HepG2 (cell line): ENCODE measurements around the gene SGF29. TPM values are rescaled to one million over a fixed set of nuclear protein-coding genes. Genes with fewer than 3 reads are reported as not detected.

Experiments
- ATF1 ChIP-seq: IDR thresholded peaks from 2 replicates; pipeline ENCODE4 v1.6.1; 2016; ENCODE audit warnings: mild to moderate bottlenecking, control low read depth
- GFI1 ChIP-seq: sonication (generic); formaldehyde crosslinking; IDR thresholded peaks from 2 replicates; pipeline ENCODE4 v1.5.0; 2020; ENCODE audit warnings: missing genetic modification reagents, mild to moderate bottlenecking, borderline replicate concordance
- HIVEP1 ChIP-seq: sonication (generic); formaldehyde crosslinking; IDR thresholded peaks from 2 replicates; pipeline ENCODE4 v1.4.0; 2020; ENCODE audit warnings: mild to moderate bottlenecking, missing genetic modification reagents
- JARID2 ChIP-seq: sonication (generic); formaldehyde crosslinking; IDR thresholded peaks from 2 replicates; pipeline ENCODE4 v1.8.1; 2023; ENCODE audit warnings: missing genetic modification reagents, inconsistent platforms; ENCODE audit not compliant: insufficient replicate concordance
- MIXL1 ChIP-seq: IDR thresholded peaks from 2 replicates; pipeline ENCODE4 v1.6.1; 2016
- U2AF2 ChIP-seq: fragments of 200-400 bp; formaldehyde crosslinking; IDR thresholded peaks from 2 replicates; pipeline ENCODE4 v1.6.1; 2017; ENCODE audit warnings: low read depth, mild to moderate bottlenecking, low read length
- ZFX ChIP-seq: sonication (generic); formaldehyde crosslinking; IDR thresholded peaks from 2 replicates; pipeline ENCODE4 v1.4.0; 2020; ENCODE audit warnings: mild to moderate bottlenecking, low read depth, missing genetic modification reagents, moderate library complexity
- ZFY ChIP-seq: sonication (generic); formaldehyde crosslinking; IDR thresholded peaks from 2 replicates; pipeline ENCODE4 v1.4.0; 2020; ENCODE audit warnings: missing genetic modification reagents
- ZNF121 ChIP-seq: sonication (generic); formaldehyde crosslinking; IDR thresholded peaks from 2 replicates; pipeline ENCODE4 v1.5.0; 2020; ENCODE audit warnings: mild to moderate bottlenecking, missing genetic modification reagents
- polyA plus RNA-seq, 8 experiments: library from polyadenylated mRNA; depleted of rRNA in 3 of 8; stranded (reverse) in 7 of 8; unstranded in 1 of 8; fragments of >200 nt; fragmentation: Illumina TruSeq in 4 of 8; extraction: Trizol in 4 of 8; gene quantifications; 2 replicates each; pipeline versions ENCODE4 v1.2.1 to v1.2.3, GENCODE V29; 2011 to 2016; ENCODE audit warnings: low read depth in 4 of 8, missing spikeins in 1 of 8, mixed read lengths in 1 of 8; ENCODE audit not compliant: insufficient read depth in 1 of 8
- total RNA-seq, 5 experiments: library from RNA; depleted of rRNA; stranded (reverse); fragments of >200 nt; fragmentation: Illumina TruSeq; extraction: Trizol; gene quantifications; 2 replicates each; pipeline ENCODE4 v1.2.3, GENCODE V29; 2016; ENCODE audit warnings: low read depth in 1 of 5
- TF ChIP-seq, protein P1 (sequence below): sonication (generic); formaldehyde crosslinking; IDR thresholded peaks from 2 replicates; pipeline ENCODE4 v1.4.0; 2020; ENCODE audit warnings: missing genetic modification reagents, borderline replicate concordance
- TF ChIP-seq, protein P2 (sequence below): sonication (generic); formaldehyde crosslinking; IDR thresholded peaks from 2 replicates; pipeline ENCODE4 v1.4.0; 2020; ENCODE audit warnings: missing genetic modification reagents
- TF ChIP-seq, protein P3 (sequence below): sonication (generic); formaldehyde crosslinking; IDR thresholded peaks from 2 replicates; pipeline ENCODE4 v1.4.0; 2020; ENCODE audit warnings: missing genetic modification reagents
- TF ChIP-seq, protein P4 (sequence below): sonication (generic); formaldehyde crosslinking; IDR thresholded peaks from 2 replicates; pipeline ENCODE4 v1.5.1; 2020; ENCODE audit warnings: missing genetic modification reagents, mild to moderate bottlenecking, borderline replicate concordance
- TF ChIP-seq, protein P5 (sequence below): sonication (generic); formaldehyde crosslinking; IDR thresholded peaks from 2 replicates; pipeline ENCODE4 v1.4.0; 2020; ENCODE audit warnings: missing genetic modification reagents
- TF ChIP-seq, protein P6 (sequence below): sonication (generic); formaldehyde crosslinking; IDR thresholded peaks from 2 replicates; pipeline ENCODE4 v1.8.0; 2022; ENCODE audit warnings: mild to moderate bottlenecking, missing genetic modification reagents, moderate library complexity

The SGF29 gene
- total and polyA plus RNA-seq, 2 of the 13 experiments (the other 11 are each of a cell fraction or from before 2014, with no cell fraction given) = 5.0 to 29.4 TPM

DNA sequence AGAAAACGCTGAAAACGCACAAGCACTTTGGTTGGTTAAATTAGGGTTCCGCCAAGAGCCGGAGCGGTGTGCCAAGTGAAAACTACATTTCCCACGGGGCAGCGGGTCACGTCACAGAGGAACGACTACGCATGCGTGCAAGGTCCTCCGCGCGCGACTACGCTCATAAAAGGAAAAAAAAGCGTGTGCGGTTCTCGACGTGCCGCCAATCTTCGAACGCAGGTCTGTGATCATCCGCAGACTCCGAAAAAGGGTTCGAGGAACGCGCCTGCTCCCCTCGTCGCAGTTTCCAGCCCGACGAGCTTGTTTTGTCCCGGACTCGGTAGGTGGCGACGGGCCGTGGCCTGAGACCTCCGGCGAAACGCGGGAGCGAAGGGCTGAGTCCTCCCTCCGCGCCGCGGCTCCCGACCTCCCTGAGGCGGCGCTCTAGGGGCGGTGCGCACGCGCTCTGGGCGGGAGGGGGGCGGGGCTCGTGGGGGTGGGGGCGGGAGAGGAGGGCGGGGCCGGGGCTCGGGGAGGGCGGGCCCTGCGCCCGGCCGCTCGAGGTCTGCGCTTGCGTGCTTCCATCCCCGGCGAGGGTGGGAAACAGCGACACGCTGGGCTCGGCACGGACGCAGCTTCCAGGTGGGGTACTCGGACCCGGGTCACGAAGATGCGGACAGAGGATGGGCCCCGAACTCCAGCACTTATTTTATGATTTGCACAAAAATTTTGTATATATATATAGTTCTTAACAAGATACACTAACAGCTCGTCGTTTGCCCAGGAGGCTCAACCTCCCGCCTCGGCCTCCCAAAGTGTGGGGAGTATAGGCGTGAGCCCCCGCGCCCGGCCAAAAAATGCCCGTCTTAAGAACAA is at the start of gene SGF29 (continued):
- TF ChIP-seq, protein P1, sequence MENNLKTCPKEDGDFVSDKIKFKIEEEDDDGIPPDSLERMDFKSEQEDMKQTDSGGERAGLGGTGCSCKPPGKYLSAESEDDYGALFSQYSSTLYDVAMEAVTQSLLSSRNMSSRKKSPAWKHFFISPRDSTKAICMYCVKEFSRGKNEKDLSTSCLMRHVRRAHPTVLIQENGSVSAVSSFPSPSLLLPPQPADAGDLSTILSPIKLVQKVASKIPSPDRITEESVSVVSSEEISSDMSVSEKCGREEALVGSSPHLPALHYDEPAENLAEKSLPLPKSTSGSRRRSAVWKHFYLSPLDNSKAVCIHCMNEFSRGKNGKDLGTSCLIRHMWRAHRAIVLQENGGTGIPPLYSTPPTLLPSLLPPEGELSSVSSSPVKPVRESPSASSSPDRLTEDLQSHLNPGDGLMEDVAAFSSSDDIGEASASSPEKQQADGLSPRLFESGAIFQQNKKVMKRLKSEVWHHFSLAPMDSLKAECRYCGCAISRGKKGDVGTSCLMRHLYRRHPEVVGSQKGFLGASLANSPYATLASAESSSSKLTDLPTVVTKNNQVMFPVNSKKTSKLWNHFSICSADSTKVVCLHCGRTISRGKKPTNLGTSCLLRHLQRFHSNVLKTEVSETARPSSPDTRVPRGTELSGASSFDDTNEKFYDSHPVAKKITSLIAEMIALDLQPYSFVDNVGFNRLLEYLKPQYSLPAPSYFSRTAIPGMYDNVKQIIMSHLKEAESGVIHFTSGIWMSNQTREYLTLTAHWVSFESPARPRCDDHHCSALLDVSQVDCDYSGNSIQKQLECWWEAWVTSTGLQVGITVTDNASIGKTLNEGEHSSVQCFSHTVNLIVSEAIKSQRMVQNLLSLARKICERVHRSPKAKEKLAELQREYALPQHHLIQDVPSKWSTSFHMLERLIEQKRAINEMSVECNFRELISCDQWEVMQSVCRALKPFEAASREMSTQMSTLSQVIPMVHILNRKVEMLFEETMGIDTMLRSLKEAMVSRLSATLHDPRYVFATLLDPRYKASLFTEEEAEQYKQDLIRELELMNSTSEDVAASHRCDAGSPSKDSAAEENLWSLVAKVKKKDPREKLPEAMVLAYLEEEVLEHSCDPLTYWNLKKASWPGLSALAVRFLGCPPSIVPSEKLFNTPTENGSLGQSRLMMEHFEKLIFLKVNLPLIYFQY (CRISPR knock-in tag) = no peak
- TF ChIP-seq, protein P2, sequence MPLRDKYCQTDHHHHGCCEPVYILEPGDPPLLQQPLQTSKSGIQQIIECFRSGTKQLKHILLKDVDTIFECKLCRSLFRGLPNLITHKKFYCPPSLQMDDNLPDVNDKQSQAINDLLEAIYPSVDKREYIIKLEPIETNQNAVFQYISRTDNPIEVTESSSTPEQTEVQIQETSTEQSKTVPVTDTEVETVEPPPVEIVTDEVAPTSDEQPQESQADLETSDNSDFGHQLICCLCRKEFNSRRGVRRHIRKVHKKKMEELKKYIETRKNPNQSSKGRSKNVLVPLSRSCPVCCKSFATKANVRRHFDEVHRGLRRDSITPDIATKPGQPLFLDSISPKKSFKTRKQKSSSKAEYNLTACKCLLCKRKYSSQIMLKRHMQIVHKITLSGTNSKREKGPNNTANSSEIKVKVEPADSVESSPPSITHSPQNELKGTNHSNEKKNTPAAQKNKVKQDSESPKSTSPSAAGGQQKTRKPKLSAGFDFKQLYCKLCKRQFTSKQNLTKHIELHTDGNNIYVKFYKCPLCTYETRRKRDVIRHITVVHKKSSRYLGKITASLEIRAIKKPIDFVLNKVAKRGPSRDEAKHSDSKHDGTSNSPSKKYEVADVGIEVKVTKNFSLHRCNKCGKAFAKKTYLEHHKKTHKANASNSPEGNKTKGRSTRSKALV (CRISPR knock-in tag) = no peak; the same call in 1 of the 2 replicates
- TF ChIP-seq ATF1 (CRISPR knock-in tag) (peak; percentile 92), ZNF121 (CRISPR knock-in tag) (no peak), U2AF2 (no peak), GFI1 (CRISPR knock-in tag) (peak; percentile 65; the same call in 1 of the 2 replicates), JARID2 (CRISPR knock-in tag) (peak; percentile 36), ZFX (CRISPR knock-in tag) (peak; percentile 99), ZFY (CRISPR knock-in tag) (peak; percentile 98), HIVEP1 (CRISPR knock-in tag) (peak; percentile 68; the same call in 1 of the 2 replicates), MIXL1 (peak; percentile 82)
- TF ChIP-seq, protein P3, sequence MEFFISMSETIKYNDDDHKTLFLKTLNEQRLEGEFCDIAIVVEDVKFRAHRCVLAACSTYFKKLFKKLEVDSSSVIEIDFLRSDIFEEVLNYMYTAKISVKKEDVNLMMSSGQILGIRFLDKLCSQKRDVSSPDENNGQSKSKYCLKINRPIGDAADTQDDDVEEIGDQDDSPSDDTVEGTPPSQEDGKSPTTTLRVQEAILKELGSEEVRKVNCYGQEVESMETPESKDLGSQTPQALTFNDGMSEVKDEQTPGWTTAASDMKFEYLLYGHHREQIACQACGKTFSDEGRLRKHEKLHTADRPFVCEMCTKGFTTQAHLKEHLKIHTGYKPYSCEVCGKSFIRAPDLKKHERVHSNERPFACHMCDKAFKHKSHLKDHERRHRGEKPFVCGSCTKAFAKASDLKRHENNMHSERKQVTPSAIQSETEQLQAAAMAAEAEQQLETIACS (CRISPR knock-in tag) = peak; percentile 67
- TF ChIP-seq, protein P4, sequence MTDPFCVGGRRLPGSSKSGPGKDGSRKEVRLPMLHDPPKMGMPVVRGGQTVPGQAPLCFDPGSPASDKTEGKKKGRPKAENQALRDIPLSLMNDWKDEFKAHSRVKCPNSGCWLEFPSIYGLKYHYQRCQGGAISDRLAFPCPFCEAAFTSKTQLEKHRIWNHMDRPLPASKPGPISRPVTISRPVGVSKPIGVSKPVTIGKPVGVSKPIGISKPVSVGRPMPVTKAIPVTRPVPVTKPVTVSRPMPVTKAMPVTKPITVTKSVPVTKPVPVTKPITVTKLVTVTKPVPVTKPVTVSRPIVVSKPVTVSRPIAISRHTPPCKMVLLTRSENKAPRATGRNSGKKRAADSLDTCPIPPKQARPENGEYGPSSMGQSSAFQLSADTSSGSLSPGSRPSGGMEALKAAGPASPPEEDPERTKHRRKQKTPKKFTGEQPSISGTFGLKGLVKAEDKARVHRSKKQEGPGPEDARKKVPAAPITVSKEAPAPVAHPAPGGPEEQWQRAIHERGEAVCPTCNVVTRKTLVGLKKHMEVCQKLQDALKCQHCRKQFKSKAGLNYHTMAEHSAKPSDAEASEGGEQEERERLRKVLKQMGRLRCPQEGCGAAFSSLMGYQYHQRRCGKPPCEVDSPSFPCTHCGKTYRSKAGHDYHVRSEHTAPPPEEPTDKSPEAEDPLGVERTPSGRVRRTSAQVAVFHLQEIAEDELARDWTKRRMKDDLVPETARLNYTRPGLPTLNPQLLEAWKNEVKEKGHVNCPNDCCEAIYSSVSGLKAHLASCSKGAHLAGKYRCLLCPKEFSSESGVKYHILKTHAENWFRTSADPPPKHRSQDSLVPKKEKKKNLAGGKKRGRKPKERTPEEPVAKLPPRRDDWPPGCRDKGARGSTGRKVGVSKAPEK (CRISPR knock-in tag) = peak; percentile 65; the same call in 1 of the 2 replicates
- TF ChIP-seq, protein P5, sequence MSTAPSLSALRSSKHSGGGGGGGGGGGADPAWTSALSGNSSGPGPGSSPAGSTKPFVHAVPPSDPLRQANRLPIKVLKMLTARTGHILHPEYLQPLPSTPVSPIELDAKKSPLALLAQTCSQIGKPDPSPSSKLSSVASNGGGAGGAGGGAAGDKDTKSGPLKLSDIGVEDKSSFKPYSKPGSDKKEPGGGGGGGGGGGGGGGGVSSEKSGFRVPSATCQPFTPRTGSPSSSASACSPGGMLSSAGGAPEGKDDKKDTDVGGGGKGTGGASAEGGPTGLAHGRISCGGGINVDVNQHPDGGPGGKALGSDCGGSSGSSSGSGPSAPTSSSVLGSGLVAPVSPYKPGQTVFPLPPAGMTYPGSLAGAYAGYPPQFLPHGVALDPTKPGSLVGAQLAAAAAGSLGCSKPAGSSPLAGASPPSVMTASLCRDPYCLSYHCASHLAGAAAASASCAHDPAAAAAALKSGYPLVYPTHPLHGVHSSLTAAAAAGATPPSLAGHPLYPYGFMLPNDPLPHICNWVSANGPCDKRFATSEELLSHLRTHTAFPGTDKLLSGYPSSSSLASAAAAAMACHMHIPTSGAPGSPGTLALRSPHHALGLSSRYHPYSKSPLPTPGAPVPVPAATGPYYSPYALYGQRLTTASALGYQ (CRISPR knock-in tag) = peak; percentile 54
- TF ChIP-seq, protein P6, sequence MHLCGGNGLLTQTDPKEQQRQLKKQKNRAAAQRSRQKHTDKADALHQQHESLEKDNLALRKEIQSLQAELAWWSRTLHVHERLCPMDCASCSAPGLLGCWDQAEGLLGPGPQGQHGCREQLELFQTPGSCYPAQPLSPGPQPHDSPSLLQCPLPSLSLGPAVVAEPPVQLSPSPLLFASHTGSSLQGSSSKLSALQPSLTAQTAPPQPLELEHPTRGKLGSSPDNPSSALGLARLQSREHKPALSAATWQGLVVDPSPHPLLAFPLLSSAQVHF (CRISPR knock-in tag) = no peak
